ENCODE data around the gene CISTR.
"Not testable (repeated sequence)": the region's sequence is repeated elsewhere in the genome, so short reads cannot be mapped to it uniquely, and the experiment has no call there.

Gene CISTR

GRCh38 chr12:53739214-53740129, 12.3 kb downstream of the CISTR start:
- peak; percentile 66 for DNase-seq

GRCh38 chr12:53738406-53739213, 13.2 kb downstream of the CISTR start:
- peak; percentile 30 for DNase-seq

GRCh38 chr12:53737951-53738405, 13.8 kb downstream of the CISTR start:
- peak; percentile 54 for DNase-seq

- DNase-seq, result peak; percentile 92
Measured at GRCh38 chr12:53737093-53737808, 14.5 kb downstream of the CISTR start.

GRCh38 chr12:53736592-53736991, 15.2 kb downstream of the CISTR start:
- peak; percentile 5 for DNase-seq

GRCh38 chr12:53735556-53735955, 16.2 kb downstream of the CISTR start:
- no peak for DNase-seq

- DNase-seq, result no peak
Measured at GRCh38 chr12:53734425-53734824, 17.4 kb downstream of the CISTR start.

- DNase-seq, result no peak
Measured at GRCh38 chr12:53733807-53734200, 18.0 kb downstream of the CISTR start.

GRCh38 chr12:53733051-53733806, 18.6 kb downstream of the CISTR start:
- DNase-seq, result no peak

- DNase-seq, result no peak
Measured at GRCh38 chr12:53729644-53730043, 22.1 kb downstream of the CISTR start.

GRCh38 chr12:53728206-53728605, 23.6 kb downstream of the CISTR start:
- DNase-seq, result no peak

- DNase-seq, result peak; percentile 99
Measured at GRCh38 chr12:53727310-53728041, 24.3 kb downstream of the CISTR start, which contains the start of gene CALCOCO1. Gene CALCOCO1 (minus strand): TSS chr12:53727452. CDS start chr12:53725242, 2,210 bp downstream.

- no peak for DNase-seq
Measured at GRCh38 chr12:53726946-53727309, 24.9 kb downstream of the CISTR start.

GRCh38 chr12:53726341-53726740, 25.4 kb downstream of the CISTR start:
- DNase-seq, result no peak

- no peak for DNase-seq
Measured at GRCh38 chr12:53725824-53726223, 26.0 kb downstream of the CISTR start.

- no peak for DNase-seq
Measured at GRCh38 chr12:53722450-53723041, 29.2 kb downstream of the CISTR start.

GRCh38 chr12:53720946-53721345, 30.8 kb downstream of the CISTR start:
- DNase-seq, result no peak

GRCh38 chr12:53719649-53720048, 32.1 kb downstream of the CISTR start:
- DNase-seq, result no peak

GRCh38 chr12:53718567-53718966, 33.2 kb downstream of the CISTR start:
- not testable (repeated sequence) for DNase-seq

GRCh38 chr12:53717319-53717718, 34.5 kb downstream of the CISTR start:
- no peak for DNase-seq

- DNase-seq, result no peak
Measured at GRCh38 chr12:53714004-53714403, 37.8 kb downstream of the CISTR start.

All from eye (tissue), 1 donor.